DND-41 (cell line): ENCODE results near the gene GABBR2.
"Not testable (repeated sequence)": the region's sequence is repeated elsewhere in the genome, so short reads cannot be mapped to it uniquely, and the experiment has no call there.

Source experiments
- EZH2 ChIP-seq: IDR thresholded peaks from 3 replicates; pipeline ENCODE4 v1.6.1; 2012; ENCODE audit warnings: borderline replicate concordance, low read depth, mild to moderate bottlenecking, moderate library complexity, low read length, inconsistent platforms; ENCODE audit not compliant: severe bottlenecking
- TF ChIP-seq, protein P1 (sequence below): IDR thresholded peaks from 2 replicates; pipeline ENCODE4 v1.5.1; 2012; ENCODE audit warnings: borderline replicate concordance, low read length, moderate library complexity, mild to moderate bottlenecking; ENCODE audit not compliant: poor library complexity, severe bottlenecking; ENCODE audit errors: extremely low read depth

GRCh38 chr9:98464156-98464690 lies 244.5 kb downstream of the GABBR2 start:
- TF ChIP-seq, protein P1, sequence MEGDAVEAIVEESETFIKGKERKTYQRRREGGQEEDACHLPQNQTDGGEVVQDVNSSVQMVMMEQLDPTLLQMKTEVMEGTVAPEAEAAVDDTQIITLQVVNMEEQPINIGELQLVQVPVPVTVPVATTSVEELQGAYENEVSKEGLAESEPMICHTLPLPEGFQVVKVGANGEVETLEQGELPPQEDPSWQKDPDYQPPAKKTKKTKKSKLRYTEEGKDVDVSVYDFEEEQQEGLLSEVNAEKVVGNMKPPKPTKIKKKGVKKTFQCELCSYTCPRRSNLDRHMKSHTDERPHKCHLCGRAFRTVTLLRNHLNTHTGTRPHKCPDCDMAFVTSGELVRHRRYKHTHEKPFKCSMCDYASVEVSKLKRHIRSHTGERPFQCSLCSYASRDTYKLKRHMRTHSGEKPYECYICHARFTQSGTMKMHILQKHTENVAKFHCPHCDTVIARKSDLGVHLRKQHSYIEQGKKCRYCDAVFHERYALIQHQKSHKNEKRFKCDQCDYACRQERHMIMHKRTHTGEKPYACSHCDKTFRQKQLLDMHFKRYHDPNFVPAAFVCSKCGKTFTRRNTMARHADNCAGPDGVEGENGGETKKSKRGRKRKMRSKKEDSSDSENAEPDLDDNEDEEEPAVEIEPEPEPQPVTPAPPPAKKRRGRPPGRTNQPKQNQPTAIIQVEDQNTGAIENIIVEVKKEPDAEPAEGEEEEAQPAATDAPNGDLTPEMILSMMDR = not testable (repeated sequence)
- not testable (repeated sequence) for TF ChIP-seq EZH2
